Osteocyte (in vitro differentiated cells): Measurements from ENCODE around the gene CLEC4F. TPM values are rescaled to one million over a fixed set of nuclear protein-coding genes. Genes with fewer than 3 reads are reported as not detected.

Experiments
- DNase-seq: peaks from one replicate; pipeline ENCODE4 v3.0.0; 2021; ENCODE audit warnings: mixed read lengths; ENCODE audit not compliant: unreplicated experiment; ENCODE audit errors: extremely low spot score
- H3K27ac Mint-ChIP-seq: one replicate; pipeline ENCODE4 v1.8.0; 2021; ENCODE audit warnings: mild to moderate bottlenecking, mixed read lengths; ENCODE audit not compliant: unreplicated experiment
- H3K27me3 Mint-ChIP-seq: one replicate; pipeline ENCODE4 v1.8.0; 2021; ENCODE audit warnings: mixed read lengths; ENCODE audit not compliant: unreplicated experiment
- H3K36me3 Mint-ChIP-seq: one replicate; pipeline ENCODE4 v1.8.0; 2021; ENCODE audit warnings: mixed read lengths; ENCODE audit not compliant: unreplicated experiment
- H3K4me1 Mint-ChIP-seq: one replicate; pipeline ENCODE4 v1.8.0; 2021; ENCODE audit warnings: mixed read lengths; ENCODE audit not compliant: unreplicated experiment
- H3K4me3 Mint-ChIP-seq: one replicate; pipeline ENCODE4 v1.8.0; 2021; ENCODE audit warnings: mild to moderate bottlenecking, moderate library complexity, mixed read lengths; ENCODE audit not compliant: unreplicated experiment
- H3K9me3 Mint-ChIP-seq: one replicate; pipeline ENCODE4 v1.8.0; 2021; ENCODE audit warnings: mixed read lengths; ENCODE audit not compliant: unreplicated experiment
- total RNA-seq: library from RNA; stranded (reverse); gene quantifications from 2 replicates; pipeline ENCODE4 v1.2.1, GENCODE V29; 2021
- TF ChIP-seq, protein P1 (sequence below): fragments of 200-600 bp; sonication (generic); IDR thresholded peaks from 2 replicates; pipeline ENCODE4 v1.5.0; 2021; ENCODE audit warnings: antibody characterized with exemption, mild to moderate bottlenecking, moderate library complexity

Gene CLEC4F
- total RNA-seq, 1 donor from 2014 or later, result not detected

- no peak for DNase-seq
- Mint-ChIP-seq H3K4me3 (no peak overlapping the region), H3K4me1 (no peaks in the 10 kb centered on the region), H3K9me3 (no peaks in the 10 kb centered on the region), H3K27me3 (peaks cover 13% of the 10 kb centered on the region), H3K27ac (no peak overlapping the region), H3K36me3 (no peaks in the 10 kb centered on the region)
- TF ChIP-seq, protein P1, sequence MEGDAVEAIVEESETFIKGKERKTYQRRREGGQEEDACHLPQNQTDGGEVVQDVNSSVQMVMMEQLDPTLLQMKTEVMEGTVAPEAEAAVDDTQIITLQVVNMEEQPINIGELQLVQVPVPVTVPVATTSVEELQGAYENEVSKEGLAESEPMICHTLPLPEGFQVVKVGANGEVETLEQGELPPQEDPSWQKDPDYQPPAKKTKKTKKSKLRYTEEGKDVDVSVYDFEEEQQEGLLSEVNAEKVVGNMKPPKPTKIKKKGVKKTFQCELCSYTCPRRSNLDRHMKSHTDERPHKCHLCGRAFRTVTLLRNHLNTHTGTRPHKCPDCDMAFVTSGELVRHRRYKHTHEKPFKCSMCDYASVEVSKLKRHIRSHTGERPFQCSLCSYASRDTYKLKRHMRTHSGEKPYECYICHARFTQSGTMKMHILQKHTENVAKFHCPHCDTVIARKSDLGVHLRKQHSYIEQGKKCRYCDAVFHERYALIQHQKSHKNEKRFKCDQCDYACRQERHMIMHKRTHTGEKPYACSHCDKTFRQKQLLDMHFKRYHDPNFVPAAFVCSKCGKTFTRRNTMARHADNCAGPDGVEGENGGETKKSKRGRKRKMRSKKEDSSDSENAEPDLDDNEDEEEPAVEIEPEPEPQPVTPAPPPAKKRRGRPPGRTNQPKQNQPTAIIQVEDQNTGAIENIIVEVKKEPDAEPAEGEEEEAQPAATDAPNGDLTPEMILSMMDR, result no peak
These were observed 12.0 kb upstream of the CLEC4F start for GRCh38 chr2:70832386-70832785.

- H3K4me3 Mint-ChIP-seq, result no peak overlapping the region
- H3K27me3 Mint-ChIP-seq, result peaks cover 18% of the 10 kb centered on the region
- no peak for DNase-seq
- no peaks in the 10 kb centered on the region for H3K4me1 Mint-ChIP-seq
- no peaks in the 10 kb centered on the region for H3K36me3 Mint-ChIP-seq
- H3K9me3 Mint-ChIP-seq, result no peaks in the 10 kb centered on the region
- no peak overlapping the region for H3K27ac Mint-ChIP-seq
- TF ChIP-seq, protein P1, result no peak
These were observed 11.5 kb upstream of the CLEC4F start for GRCh38 chr2:70831861-70832260.

- Mint-ChIP-seq H3K36me3 (no peaks in the 10 kb centered on the region), H3K9me3 (no peaks in the 10 kb centered on the region), H3K27ac (no peak overlapping the region), H3K27me3 (peaks cover 18% of the 10 kb centered on the region), H3K4me3 (no peak overlapping the region), H3K4me1 (no peaks in the 10 kb centered on the region)
- no peak for DNase-seq
- TF ChIP-seq, protein P1, result no peak
These were observed 10.0 kb upstream of the CLEC4F start for GRCh38 chr2:70830366-70830765.

GRCh38 chr2:70829916-70830315 is 9.5 kb upstream of the CLEC4F start:
- no peaks in the 10 kb centered on the region for H3K4me1 Mint-ChIP-seq
- peaks cover 14% of the 10 kb centered on the region for H3K27me3 Mint-ChIP-seq
- H3K9me3 Mint-ChIP-seq, result no peaks in the 10 kb centered on the region
- no peak overlapping the region for H3K27ac Mint-ChIP-seq
- TF ChIP-seq, protein P1, result no peak
- H3K4me3 Mint-ChIP-seq, result no peak overlapping the region
- H3K36me3 Mint-ChIP-seq, result no peaks in the 10 kb centered on the region
- no peak for DNase-seq

DNA sequence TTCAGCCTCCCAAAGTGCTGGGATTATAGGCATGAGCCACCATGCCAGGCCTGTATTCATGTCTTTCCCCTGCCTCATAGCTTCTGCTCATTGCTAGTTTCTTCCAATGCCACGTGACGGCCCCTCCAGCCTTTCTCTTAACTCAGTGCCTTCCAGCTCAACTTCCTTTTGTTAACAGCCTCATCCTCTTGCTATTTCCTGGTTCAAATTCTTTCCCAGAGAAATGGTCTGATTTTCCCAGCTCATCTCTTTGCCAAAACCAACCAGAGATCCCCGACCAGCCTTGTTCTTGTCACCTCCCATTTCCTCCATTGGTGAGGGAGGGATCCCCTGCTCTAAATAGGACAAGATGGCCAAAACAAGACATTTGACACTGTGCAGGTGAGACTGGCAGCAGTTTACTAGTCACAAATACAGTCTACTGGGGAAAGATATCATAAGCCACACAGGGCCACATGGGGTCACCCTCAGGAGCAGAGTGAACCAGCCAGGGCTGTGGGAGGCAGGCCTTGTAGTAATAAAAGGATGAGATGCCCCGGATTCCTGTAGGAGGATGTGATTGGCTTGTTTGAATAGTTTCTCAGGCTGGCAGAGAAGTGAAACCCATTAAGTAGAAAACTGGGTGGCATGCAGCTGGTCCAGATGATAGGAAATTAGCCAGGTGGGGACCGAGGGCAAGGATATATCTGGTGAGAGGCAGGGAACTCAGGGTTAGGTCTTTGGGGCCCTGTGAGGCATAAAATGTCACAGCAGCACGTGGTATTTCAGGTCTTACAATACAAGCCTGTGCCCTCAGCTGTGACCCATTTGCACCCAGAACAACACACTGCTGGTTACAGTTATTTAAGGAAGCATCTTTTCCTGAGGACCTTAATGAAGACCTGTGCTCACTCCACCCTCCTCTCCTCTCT is 8.8 kb upstream of the CLEC4F start:
- no peaks in the 10 kb centered on the region for H3K36me3 Mint-ChIP-seq
- no peak overlapping the region for H3K4me3 Mint-ChIP-seq
- H3K4me1 Mint-ChIP-seq, result no peaks in the 10 kb centered on the region
- TF ChIP-seq, protein P1, result no peak
- DNase-seq, result no peak
- no peaks in the 10 kb centered on the region for H3K9me3 Mint-ChIP-seq
- no peak overlapping the region for H3K27ac Mint-ChIP-seq
- peaks cover 17% of the 10 kb centered on the region for H3K27me3 Mint-ChIP-seq
